Esophagus muscularis mucosa (tissue), 4 donors: ENCODE measurements around the gene NUP107. TPM values are rescaled to one million over a fixed set of nuclear protein-coding genes. Genes with fewer than 3 reads are reported as not detected.

ENCODE experiments used
- DNase-seq: peaks from one replicate; pipeline ENCODE4 v3.0.0-alpha.2; 2017; ENCODE audit errors: extremely low spot score
- H3K27ac ChIP-seq, 4 donors: fragments of 200-600 bp; sonication (generic); replicated peaks in 1 of 4; 1 replicate in 3 of 4; 2 replicates in 1 of 4; pipeline ENCODE4 v1.5.1; 2016 to 2019; ENCODE audit warnings: mild to moderate bottlenecking in 1 of 4
- H3K27me3 ChIP-seq, 4 donors: fragments of 200-600 bp; sonication (generic); one replicate each; pipeline versions ENCODE4 v1.5.1 to v1.6.0; 2016 to 2019
- H3K36me3 ChIP-seq, 4 donors: fragments of 200-600 bp; sonication (generic); one replicate each; pipeline ENCODE4 v1.5.1; 2016 to 2019
- H3K4me1 ChIP-seq, 4 donors: fragments of 200-600 bp; sonication (generic); one replicate each; pipeline ENCODE4 v1.5.1; 2016 to 2019
- H3K4me3 ChIP-seq, 4 donors: fragments of 200-600 bp; sonication (generic); 1 replicate in 2 of 4; 2 replicates in 2 of 4; pipeline ENCODE4 v1.5.1; 2016 to 2019; ENCODE audit warnings: mild to moderate bottlenecking in 4 of 4, moderate library complexity in 1 of 4
- H3K9me3 ChIP-seq, 4 donors: fragments of 200-600 bp; sonication (generic); 1 replicate in 3 of 4; 2 replicates in 1 of 4; pipeline ENCODE4 v1.5.1; 2016 to 2019
- EP300 ChIP-seq: sonication (generic); formaldehyde crosslinking; IDR thresholded peaks from one replicate; pipeline ENCODE4 v1.6.1; 2017; ENCODE audit warnings: antibody characterized with exemption
- POLR2A ChIP-seq: fragments of 450-650 bp; IDR thresholded peaks from one replicate; pipeline ENCODE4 v1.6.1; 2017; ENCODE audit warnings: antibody characterized with exemption, moderate library complexity, mild to moderate bottlenecking, low read depth
- POLR2AphosphoS5 ChIP-seq, 2 donors: sonication (generic); formaldehyde crosslinking; IDR thresholded peaks; one replicate each; pipeline ENCODE4 v1.6.1; 2017; ENCODE audit warnings: antibody characterized with exemption in 2 of 2
- WGBS: methylation state at CpG from one replicate; pipeline ENCODE4 v1.1.5; 2018; 5-methylcytosine and 5-hydroxymethylcytosine counted together
- intact Hi-C: fragments of 100-400 bp; cut with DNase I; formaldehyde crosslinking; loops from one replicate; pipeline ENCODE4 v1.15.1; 2023
- total RNA-seq, 4 donors: library from RNA; depleted of rRNA; stranded (reverse); fragments of >200 nt; gene quantifications; one replicate each; pipeline versions ENCODE4 v1.1.0 to v1.2.1, GENCODE V29; 2016
- TF ChIP-seq, protein P1 (sequence below), 3 experiments: fragments of 200-600 bp in 2 of 3; fragments of 450-650 bp in 1 of 3; sonication (generic) in 2 of 3; IDR thresholded peaks; one replicate each; pipeline ENCODE4 v1.5.1; 2017 to 2019; ENCODE audit warnings: antibody characterized with exemption in 3 of 3, mild to moderate bottlenecking in 2 of 3, moderate library complexity in 1 of 3

NUP107 gene
- total RNA-seq, 4 donors from 2014 or later, result 21.6 to 26.1 (median 24.6) TPM

GRCh38 chr12:68761442-68761812 is 74.6 kb downstream of the NUP107 start:
- TF ChIP-seq POLR2AphosphoS5 (IDR thresholded peaks at IDR 0.05), result no peak
- 96% methylated on average over 3 of the region's 3 CpGs for WGBS

DNA sequence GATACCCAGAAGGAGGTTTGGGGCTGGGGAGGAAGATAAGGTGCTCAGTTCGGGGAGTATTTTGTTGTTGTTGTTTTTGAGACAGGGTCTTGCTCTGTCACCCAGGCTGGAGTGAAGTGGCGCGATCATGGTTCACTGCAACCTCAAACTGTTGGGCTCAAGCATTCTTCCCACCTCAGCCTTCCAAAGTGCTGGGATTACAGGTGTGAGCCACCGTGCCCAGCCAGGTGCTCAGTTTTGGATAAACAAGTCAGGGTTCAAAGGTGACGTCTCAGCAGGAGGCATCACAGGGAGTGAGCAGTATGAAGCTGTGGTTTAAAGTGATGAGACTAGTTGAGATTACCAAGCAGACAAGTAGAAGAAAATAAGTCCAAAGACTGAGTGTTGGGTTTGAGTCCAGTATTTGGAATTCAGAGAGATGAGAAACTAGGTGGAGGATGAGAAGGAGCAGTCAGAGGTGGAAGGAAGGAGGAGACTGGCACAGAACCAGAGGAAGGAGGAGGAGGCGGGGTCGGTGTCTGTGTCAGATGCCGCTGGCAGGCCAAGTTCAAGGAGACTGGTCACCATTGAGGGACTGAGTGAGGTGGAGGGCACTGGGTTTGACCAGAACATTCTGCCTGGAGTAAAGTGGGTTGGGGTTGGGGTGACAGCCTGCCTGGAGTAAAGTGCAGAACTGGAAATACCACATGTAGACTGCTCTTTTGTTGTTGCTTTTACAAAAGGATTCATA is 75.3 kb downstream of the NUP107 start:
- no peak for DNase-seq
- H3K36me3 ChIP-seq, result peaks cover 9 to 86% (median 57%) of the 10 kb centered on the region in 4 donors
- H3K27ac ChIP-seq, result no peak overlapping the region
- intact Hi-C loops, result no loop called here
- WGBS, result 87% methylated on average over 8 of the region's 8 CpGs
- TF ChIP-seq POLR2A (no peak), POLR2AphosphoS5 (IDR thresholded peaks at IDR 0.05) (no peak), EP300 (no peak)
- TF ChIP-seq, protein P1, sequence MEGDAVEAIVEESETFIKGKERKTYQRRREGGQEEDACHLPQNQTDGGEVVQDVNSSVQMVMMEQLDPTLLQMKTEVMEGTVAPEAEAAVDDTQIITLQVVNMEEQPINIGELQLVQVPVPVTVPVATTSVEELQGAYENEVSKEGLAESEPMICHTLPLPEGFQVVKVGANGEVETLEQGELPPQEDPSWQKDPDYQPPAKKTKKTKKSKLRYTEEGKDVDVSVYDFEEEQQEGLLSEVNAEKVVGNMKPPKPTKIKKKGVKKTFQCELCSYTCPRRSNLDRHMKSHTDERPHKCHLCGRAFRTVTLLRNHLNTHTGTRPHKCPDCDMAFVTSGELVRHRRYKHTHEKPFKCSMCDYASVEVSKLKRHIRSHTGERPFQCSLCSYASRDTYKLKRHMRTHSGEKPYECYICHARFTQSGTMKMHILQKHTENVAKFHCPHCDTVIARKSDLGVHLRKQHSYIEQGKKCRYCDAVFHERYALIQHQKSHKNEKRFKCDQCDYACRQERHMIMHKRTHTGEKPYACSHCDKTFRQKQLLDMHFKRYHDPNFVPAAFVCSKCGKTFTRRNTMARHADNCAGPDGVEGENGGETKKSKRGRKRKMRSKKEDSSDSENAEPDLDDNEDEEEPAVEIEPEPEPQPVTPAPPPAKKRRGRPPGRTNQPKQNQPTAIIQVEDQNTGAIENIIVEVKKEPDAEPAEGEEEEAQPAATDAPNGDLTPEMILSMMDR (IDR thresholded peaks at IDR 0.05), result no peak
- H3K9me3 ChIP-seq, result no peaks in the 10 kb centered on the region
- no peaks in the 10 kb centered on the region for H3K4me1 ChIP-seq
- no peak overlapping the region for H3K4me3 ChIP-seq
- no peaks in the 10 kb centered on the region for H3K27me3 ChIP-seq

More at GRCh38 chr12:68761442-68761812, 74.6 kb downstream of the NUP107 start:
- intact Hi-C loops, result no loop called here
- peaks cover 5 to 86% (median 53%) of the 10 kb centered on the region in 4 donors for H3K36me3 ChIP-seq
- no peak overlapping the region for H3K27ac ChIP-seq
- H3K9me3 ChIP-seq, result no peaks in the 10 kb centered on the region
- H3K27me3 ChIP-seq, result no peaks in the 10 kb centered on the region
- DNase-seq, result no peak
- H3K4me3 ChIP-seq, result no peak overlapping the region
- H3K4me1 ChIP-seq, result no peaks in the 10 kb centered on the region

DNA sequence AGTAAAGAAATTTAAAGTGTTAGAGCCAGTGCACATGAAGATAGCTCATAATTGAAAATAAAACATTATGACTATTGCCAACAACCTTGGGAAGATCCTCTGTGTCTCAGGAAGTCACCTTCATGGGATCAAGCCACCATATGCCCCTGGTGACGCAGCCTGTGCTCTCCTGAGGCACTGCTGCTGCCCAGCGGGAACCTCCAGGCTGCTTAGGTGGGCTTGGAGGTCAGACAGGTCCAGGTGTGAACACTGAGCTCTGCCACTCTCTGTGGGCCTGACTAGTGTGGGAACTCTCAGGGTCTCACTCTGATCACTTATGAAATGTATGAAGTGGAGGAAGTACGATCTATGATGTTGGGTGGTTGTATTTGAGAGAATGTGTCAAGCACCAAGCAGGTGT is 75.9 kb downstream of the NUP107 start:
- Histone ChIP-seq H3K4me3 (no peak overlapping the region), H3K27ac (no peak overlapping the region), H3K9me3 (no peaks in the 10 kb centered on the region), H3K36me3 (peaks cover 9 to 87% (median 57%) of the 10 kb centered on the region in 4 donors), H3K27me3 (no peaks in the 10 kb centered on the region), H3K4me1 (no peaks in the 10 kb centered on the region)
- no peak for DNase-seq
- intact Hi-C loops, result no loop called here
- TF ChIP-seq POLR2AphosphoS5 (IDR thresholded peaks at IDR 0.05), result no peak
- no peak for TF ChIP-seq EP300
- TF ChIP-seq, protein P1 (IDR thresholded peaks at IDR 0.05), result no peak
- no peak for TF ChIP-seq POLR2A
- 85% methylated on average over 3 of the region's 3 CpGs for WGBS

GRCh38 chr12:68765696-68766095 is 78.9 kb downstream of the NUP107 start:
- Histone ChIP-seq H3K4me3 (no peak overlapping the region), H3K4me1 (no peaks in the 10 kb centered on the region), H3K9me3 (no peaks in the 10 kb centered on the region), H3K27me3 (no peaks in the 10 kb centered on the region), H3K27ac (no peak overlapping the region), H3K36me3 (peaks cover 9 to 64% (median 48%) of the 10 kb centered on the region in 4 donors)
- no peak for DNase-seq
- 100% methylated on average over 1 of the region's 1 CpG for WGBS
- TF ChIP-seq, protein P1 (IDR thresholded peaks at IDR 0.05), result no peak
- TF ChIP-seq POLR2AphosphoS5 (IDR thresholded peaks at IDR 0.05) (no peak), POLR2A (no peak), EP300 (no peak)
- intact Hi-C loops, result no loop called here

GRCh38 chr12:68766646-68767045 is 79.9 kb downstream of the NUP107 start:
- DNase-seq, result no peak
- no peak overlapping the region for H3K27ac ChIP-seq
- H3K27me3 ChIP-seq, result no peaks in the 10 kb centered on the region
- 79% methylated on average over 2 of the region's 2 CpGs for WGBS
- H3K9me3 ChIP-seq, result no peaks in the 10 kb centered on the region
- H3K36me3 ChIP-seq, result peaks cover 9 to 55% (median 40%) of the 10 kb centered on the region in 4 donors
- TF ChIP-seq EP300, result no peak
- TF ChIP-seq POLR2AphosphoS5 (IDR thresholded peaks at IDR 0.05), result no peak
- TF ChIP-seq, protein P1 (IDR thresholded peaks at IDR 0.05), result no peak
- TF ChIP-seq POLR2A, result no peak
- intact Hi-C loops, result no loop called here
- no peak overlapping the region for H3K4me3 ChIP-seq
- H3K4me1 ChIP-seq, result no peaks in the 10 kb centered on the region
